H4 (cell line): ENCODE measurements around the gene FERMT2. TPM values are rescaled to one million over a fixed set of nuclear protein-coding genes. Genes with fewer than 3 reads are reported as not detected.
"Not testable (repeated sequence)": the region's sequence is repeated elsewhere in the genome, so short reads cannot be mapped to it uniquely, and the experiment has no call there.

Experiments
- DNase-seq: peaks from one replicate; pipeline ENCODE4 v3.0.0-alpha.2; 2015; ENCODE audit warnings: low spot score
- total RNA-seq: library from RNA; depleted of rRNA; stranded (reverse); fragments of >200 nt; shearing (Covaris generic); gene quantifications from 2 replicates; pipeline ENCODE4 v1.2.3, GENCODE V29; 2014

FERMT2 gene
- total RNA-seq, 1 experiment from 2014 or later, result 53.5 TPM

GRCh38 chr14:52868911-52869618 lies 81.8 kb downstream of the FERMT2 start:
- DNase-seq, result no peak

- DNase-seq, result not testable (repeated sequence)
Observed at GRCh38 chr14:52864893-52865292, 86.0 kb downstream of the FERMT2 start.

- no peak for DNase-seq
Observed at GRCh38 chr14:52863334-52863700, 87.5 kb downstream of the FERMT2 start.

GRCh38 chr14:52862632-52863333 lies 88.1 kb downstream of the FERMT2 start:
- peak; percentile 48 for DNase-seq

GRCh38 chr14:52861403-52861802 lies 89.4 kb downstream of the FERMT2 start:
- DNase-seq, result no peak

- DNase-seq, result no peak
Observed at GRCh38 chr14:52860910-52861309, 89.9 kb downstream of the FERMT2 start.

GRCh38 chr14:52860209-52860608 lies 90.6 kb downstream of the FERMT2 start:
- no peak for DNase-seq

- no peak for DNase-seq
Observed at GRCh38 chr14:52856139-52856538, 94.7 kb downstream of the FERMT2 start.

- DNase-seq, result no peak
Observed at GRCh38 chr14:52853522-52853854, 97.4 kb downstream of the FERMT2 start.

- DNase-seq, result no peak
Observed at GRCh38 chr14:52852810-52853521, 97.9 kb downstream of the FERMT2 start.

GRCh38 chr14:52850451-52850909 lies 100.4 kb downstream of the FERMT2 start:
- DNase-seq, result no peak

GRCh38 chr14:52848626-52849025 lies 102.2 kb downstream of the FERMT2 start:
- DNase-seq, result no peak

GRCh38 chr14:52846591-52846990 lies 104.3 kb downstream of the FERMT2 start:
- no peak for DNase-seq

- DNase-seq, result no peak
Observed at GRCh38 chr14:52845081-52845480, 105.8 kb downstream of the FERMT2 start.

GRCh38 chr14:52844262-52845060 lies 106.4 kb downstream of the FERMT2 start:
- no peak for DNase-seq

- peak; percentile 23 for DNase-seq
Observed at GRCh38 chr14:52840877-52841276, 110.0 kb downstream of the FERMT2 start.

GRCh38 chr14:52837451-52837850 lies 113.4 kb downstream of the FERMT2 start:
- no peak for DNase-seq

- no peak for DNase-seq
Observed at GRCh38 chr14:52836063-52836462, 114.8 kb downstream of the FERMT2 start.

- peak; percentile 47 for DNase-seq
Observed at GRCh38 chr14:52835122-52835903, 115.5 kb downstream of the FERMT2 start.

- DNase-seq, result peak; percentile 25
Observed at GRCh38 chr14:52834440-52834842, 116.4 kb downstream of the FERMT2 start.

- DNase-seq, result no peak
Observed at GRCh38 chr14:52833891-52834290, 117.0 kb downstream of the FERMT2 start.
